Endothelial cell of umbilical vein (primary cell): ENCODE measurements around the gene PRDM7. TPM values are rescaled to one million over a fixed set of nuclear protein-coding genes. Genes with fewer than 3 reads are reported as not detected.

Experiments
- BruUV-seq: library from RNA; stranded (reverse); fragments of 400-500 nt; replicated peaks from 2 replicates; lab custom pipeline; 2021; lab: Mats Ljungman, UMichigan
- CTCF ChIA-PET: fragments of 300-600, 350-600 bp; sonication (Branson Sonifier 250); formaldehyde crosslinking; loops from one replicate; lab custom pipeline; 2021; ENCODE audit warnings: antibody characterized with exemption, inconsistent platforms; lab: Charles Lee
- POLR2A ChIA-PET: fragments of 300-600, 350-600 bp; sonication (Branson Sonifier 250); formaldehyde crosslinking; loops from one replicate; lab custom pipeline; 2021; ENCODE audit warnings: antibody characterized with exemption, inconsistent platforms; lab: Charles Lee
- DNase-seq: peaks from one replicate; pipeline ENCODE4 v3.0.0-alpha.2; 2011; ENCODE audit warnings: low read depth, low spot score
- FAIRE-seq: peaks from 2 replicates; lab custom pipeline; 2011; peaks lifted over from hg19 to GRCh38; lab: Jason Lieb, UNC
- H2AFZ ChIP-seq: 2 replicates; pipeline ENCODE4 v1.6.0; 2012; ENCODE audit warnings: low read depth, low read length, control low read depth, inconsistent platforms
- H3K27ac ChIP-seq: 2 replicates; pipeline ENCODE4 v1.5.1; 2011; ENCODE audit warnings: low read depth, mild to moderate bottlenecking, control low read depth, low read length, moderate library complexity; ENCODE audit not compliant: insufficient read depth
- H3K27me3 ChIP-seq, 2 experiments: 2 replicates each; pipeline versions ENCODE4 v1.6.0 to v1.6.1; 2011; ENCODE audit warnings: low read length in 2 of 2, mixed read lengths in 1 of 2; ENCODE audit not compliant: control insufficient read depth in 2 of 2, insufficient read depth in 2 of 2
- H3K36me3 ChIP-seq, 2 experiments: 2 replicates in 1 of 2; 3 replicates in 1 of 2; pipeline ENCODE4 v1.5.1; 2011; ENCODE audit warnings: low read length in 2 of 2, mild to moderate bottlenecking in 1 of 2, moderate library complexity in 1 of 2; ENCODE audit not compliant: control insufficient read depth in 2 of 2, insufficient read depth in 2 of 2; ENCODE audit errors: extremely low read depth in 1 of 2
- H3K4me1 ChIP-seq: 3 replicates; pipeline ENCODE4 v1.5.1; 2011; ENCODE audit warnings: mild to moderate bottlenecking, low read length; ENCODE audit not compliant: control insufficient read depth, insufficient read depth; ENCODE audit errors: extremely low read depth
- H3K4me2 ChIP-seq: 2 replicates; pipeline ENCODE4 v1.6.1; 2011; ENCODE audit warnings: low read length, control low read depth, mixed read lengths; ENCODE audit not compliant: insufficient read depth
- H3K4me3 ChIP-seq, 3 experiments: fragments of 200-600 bp in 1 of 3; sonication (generic), shearing (Covaris generic) in 1 of 3; replicated peaks in 1 of 3; 2 replicates each; pipeline ENCODE4 v1.5.1; 2011 to 2016; ENCODE audit warnings: control low read depth in 3 of 3, low read length in 3 of 3, mild to moderate bottlenecking in 2 of 3, inconsistent platforms in 1 of 3, low read depth in 1 of 3, moderate library complexity in 1 of 3; ENCODE audit not compliant: insufficient read depth in 1 of 3
- H3K79me2 ChIP-seq: 2 replicates; pipeline ENCODE4 v1.6.0; 2012; ENCODE audit warnings: low read length, inconsistent platforms; ENCODE audit not compliant: control insufficient read depth, insufficient read depth
- H3K9ac ChIP-seq: replicated peaks from 2 replicates; pipeline ENCODE3; 2011; ENCODE audit warnings: low read length, control low read depth; ENCODE audit not compliant: insufficient read depth; ENCODE audit errors: extremely low read depth
- H3K9me1 ChIP-seq: replicated peaks from 3 replicates; pipeline ENCODE4 v1.6.0; 2011; ENCODE audit warnings: mild to moderate bottlenecking, low read length; ENCODE audit not compliant: control insufficient read depth, insufficient read depth; ENCODE audit errors: extremely low read depth
- H3K9me3 ChIP-seq: replicated peaks from 2 replicates; pipeline ENCODE4 v1.5.1; 2012; ENCODE audit warnings: low read length, inconsistent platforms; ENCODE audit not compliant: control insufficient read depth, insufficient read depth
- H4K20me1 ChIP-seq: replicated peaks from 2 replicates; pipeline ENCODE3; 2011; ENCODE audit warnings: mild to moderate bottlenecking, low read length; ENCODE audit not compliant: control insufficient read depth, insufficient read depth; ENCODE audit errors: extremely low read depth
- CTCF ChIP-seq, 2 donors: IDR thresholded peaks; 1 replicate in 1 of 2; 2 replicates in 1 of 2; pipeline ENCODE4 v1.5.1; 2011; ENCODE audit warnings: low read length in 2 of 2, mild to moderate bottlenecking in 2 of 2, moderate library complexity in 2 of 2, control low read depth in 1 of 2, inconsistent platforms in 1 of 2, low read depth in 1 of 2; ENCODE audit not compliant: insufficient read depth in 1 of 2; ENCODE audit errors: extremely low read depth in 1 of 2
- EZH2 ChIP-seq: IDR thresholded peaks from 2 replicates; pipeline ENCODE4 v1.6.1; 2012; ENCODE audit warnings: borderline replicate concordance, low read depth, mild to moderate bottlenecking, moderate library complexity, low read length, inconsistent platforms; ENCODE audit not compliant: severe bottlenecking
- FOS ChIP-seq: IDR thresholded peaks from 2 replicates; pipeline ENCODE4 v1.6.1; 2011; ENCODE audit warnings: mild to moderate bottlenecking, low read length, moderate library complexity, borderline replicate concordance; ENCODE audit not compliant: insufficient read depth
- GATA2 ChIP-seq: IDR thresholded peaks from 2 replicates; pipeline ENCODE4 v1.7.0; 2011; ENCODE audit warnings: low read depth, mild to moderate bottlenecking, moderate library complexity, mixed read lengths, low read length; ENCODE audit not compliant: insufficient read length, insufficient read depth
- JUN ChIP-seq: IDR thresholded peaks from 2 replicates; pipeline ENCODE4 v1.6.1; 2011; ENCODE audit warnings: borderline replicate concordance, low read depth; ENCODE audit not compliant: insufficient read length, insufficient read depth
- MAX ChIP-seq: IDR thresholded peaks from 2 replicates; pipeline ENCODE4 v1.6.1; 2011; ENCODE audit not compliant: insufficient read depth, insufficient read length
- MYC ChIP-seq: IDR thresholded peaks from one replicate; pipeline ENCODE4 v1.6.1; 2011; ENCODE audit warnings: mild to moderate bottlenecking, low read depth, low read length
- POLR2A ChIP-seq: IDR thresholded peaks from 2 replicates; pipeline ENCODE4 v1.6.1; 2012; ENCODE audit warnings: low read depth, mild to moderate bottlenecking, control low read depth, low read length
- POLR2AphosphoS5 ChIP-seq: IDR thresholded peaks from 2 replicates; pipeline ENCODE4 v1.6.1; 2012; ENCODE audit warnings: low read depth, mild to moderate bottlenecking, control low read depth, low read length, moderate library complexity; ENCODE audit not compliant: insufficient read depth
- dilution Hi-C: fragments of 300-500 bp; cut with MboI; formaldehyde crosslinking; loops from one replicate; pipeline ENCODE4 v1.15.0; 2019; ENCODE audit warnings: low sequenced_read_pairs; ENCODE audit not compliant: extremely low pct_ligation_motif_present
- intact Hi-C: fragments of 100-400 bp; cut with micrococcal nuclease; formaldehyde crosslinking; loops from one replicate; pipeline ENCODE4 v1.10.0; 2022
- polyA plus RNA-seq, 4 experiments: library from polyadenylated mRNA; depleted of rRNA in 3 of 4; stranded (reverse) in 3 of 4; unstranded in 1 of 4; fragments of >200 nt; gene quantifications; 2 replicates each; pipeline versions ENCODE4 v1.2.1 to v1.2.3, GENCODE V29; 2011 to 2012; ENCODE audit warnings: missing spikeins in 1 of 4
- total RNA-seq: library from RNA; stranded (reverse); gene quantifications from 2 replicates; pipeline ENCODE4 v1.2.3, GENCODE V29; 2021

The PRDM7 gene
- total and polyA plus RNA-seq, 2 donors (not counting 3 experiments of a cell fraction or from before 2014, with no cell fraction given) = not detected

GRCh38 chr16:90083139-90083538, 6.0 kb upstream of the PRDM7 start:
- Histone ChIP-seq H3K27ac (no peak overlapping the region), H3K4me1 (peaks cover 3% of the 10 kb centered on the region), H3K9ac (no peak overlapping the region), H4K20me1 (no peaks in the 10 kb centered on the region), H2AFZ (no peak overlapping the region), H3K79me2 (no peaks in the 10 kb centered on the region), H3K36me3 (no peaks in the 10 kb centered on the region), H3K9me1 (no peaks in the 10 kb centered on the region), H3K9me3 (no peaks in the 10 kb centered on the region), H3K4me2 (no peak overlapping the region), H3K27me3 (peaks cover 2 to 7% of the 10 kb centered on the region in 2 experiments), H3K4me3 (no peak overlapping the region)
- CTCF ChIA-PET = no interaction called here
- intact Hi-C loops (no loop called here), dilution Hi-C loops (no loop called here)
- TF ChIP-seq FOS (no peak), POLR2A (no peak), EZH2 (no peak), JUN (no peak), CTCF (IDR thresholded peaks at IDR 0.05; ENCODE audit: extremely low read depth in 1 of 2, insufficient read depth in 1 of 2, low read depth in 1 of 2, low read length in 2 of 2) (no peak), MYC (no peak), MAX (no peak), POLR2AphosphoS5 (no peak), GATA2 (no peak)
- BruUV-seq = no TSS peak
- FAIRE-seq (no peak), DNase-seq (no peak)
- POLR2A ChIA-PET = no interaction called here
